Loucy (cell line): ENCODE measurements around the gene NDST4.

Experiments
- EZH2phosphoT487 ChIP-seq: fragments of 200-600 bp; IDR thresholded peaks from 2 replicates; pipeline ENCODE4 v1.6.1; 2018; ENCODE audit warnings: antibody characterized with exemption, mild to moderate bottlenecking, moderate library complexity, borderline replicate concordance
- TF ChIP-seq, protein P1 (sequence below): fragments of 200-600 bp; sonication (generic); conservative IDR thresholded peaks from 2 replicates; pipeline ENCODE4 v1.5.1; 2014; ENCODE audit warnings: mild to moderate bottlenecking, antibody characterized with exemption, low read length

- TF ChIP-seq, protein P1, sequence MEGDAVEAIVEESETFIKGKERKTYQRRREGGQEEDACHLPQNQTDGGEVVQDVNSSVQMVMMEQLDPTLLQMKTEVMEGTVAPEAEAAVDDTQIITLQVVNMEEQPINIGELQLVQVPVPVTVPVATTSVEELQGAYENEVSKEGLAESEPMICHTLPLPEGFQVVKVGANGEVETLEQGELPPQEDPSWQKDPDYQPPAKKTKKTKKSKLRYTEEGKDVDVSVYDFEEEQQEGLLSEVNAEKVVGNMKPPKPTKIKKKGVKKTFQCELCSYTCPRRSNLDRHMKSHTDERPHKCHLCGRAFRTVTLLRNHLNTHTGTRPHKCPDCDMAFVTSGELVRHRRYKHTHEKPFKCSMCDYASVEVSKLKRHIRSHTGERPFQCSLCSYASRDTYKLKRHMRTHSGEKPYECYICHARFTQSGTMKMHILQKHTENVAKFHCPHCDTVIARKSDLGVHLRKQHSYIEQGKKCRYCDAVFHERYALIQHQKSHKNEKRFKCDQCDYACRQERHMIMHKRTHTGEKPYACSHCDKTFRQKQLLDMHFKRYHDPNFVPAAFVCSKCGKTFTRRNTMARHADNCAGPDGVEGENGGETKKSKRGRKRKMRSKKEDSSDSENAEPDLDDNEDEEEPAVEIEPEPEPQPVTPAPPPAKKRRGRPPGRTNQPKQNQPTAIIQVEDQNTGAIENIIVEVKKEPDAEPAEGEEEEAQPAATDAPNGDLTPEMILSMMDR: no peak
- TF ChIP-seq EZH2phosphoT487: no peak
These were observed 83.1 kb downstream of the NDST4 start for GRCh38 chr4:115030281-115030680.
